Measurements from ENCODE around the gene TAS2R30.

DNA sequence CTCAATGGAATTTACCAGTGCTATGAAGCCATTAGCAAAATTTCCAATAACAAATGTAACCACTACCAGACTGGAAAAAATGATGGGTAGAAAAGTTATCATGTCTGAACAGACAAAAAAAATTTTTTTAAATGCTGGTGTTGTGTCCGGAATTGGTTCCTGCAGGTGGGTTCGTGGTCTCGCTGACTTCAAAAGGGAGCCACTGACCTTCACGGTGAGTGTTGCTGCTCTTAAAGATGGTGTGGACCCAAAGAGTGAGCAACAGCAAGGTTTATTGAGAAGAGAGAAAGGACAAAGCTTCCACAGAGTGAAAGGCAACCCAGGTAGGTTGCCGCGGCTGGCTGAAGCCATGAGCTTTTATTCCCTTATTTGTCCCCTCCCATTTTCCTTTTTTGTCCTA, 42.3 kb downstream of the TAS2R30 start, which contains the start of gene TAS2R43:
- TF ChIP-seq GATA2 (IDR thresholded peaks at IDR 0.05; ENCODE audit: low read depth, low read length) (no peak), GATA3 (IDR thresholded peaks at IDR 0.05; ENCODE audit: low read depth, low read length) (no peak)
